ENCODE measurements around the gene PRKN. TPM values are rescaled to one million over a fixed set of nuclear protein-coding genes. Genes with fewer than 3 reads are reported as not detected.

PRKN gene
- polyA plus RNA-seq, 1 donor from 2014 or later, result 1.2 TPM

- H3F3A ChIP-seq (ENCODE audit: insufficient read depth, low read length, poor library complexity, severe bottlenecking), result no peaks in the 10 kb centered on the region
- H3K27ac ChIP-seq (ENCODE audit: low read length), result no peak overlapping the region
- no peaks in the 10 kb centered on the region for H3K36me3 ChIP-seq (ENCODE audit: insufficient read depth, low read length)
- H2AFZ ChIP-seq (ENCODE audit: low read depth, low read length), result no peak overlapping the region
- H4K20me1 ChIP-seq (ENCODE audit: insufficient read depth), result no peaks in the 10 kb centered on the region
- peaks cover 5% of the 10 kb centered on the region for H3K9me3 ChIP-seq (ENCODE audit: low read length)
- no peak for TF ChIP-seq POLR2AphosphoS5 (IDR thresholded peaks at IDR 0.05)
- no peaks in the 10 kb centered on the region for H3K9me2 ChIP-seq (ENCODE audit: insufficient read depth, low read length)
- H3K79me2 ChIP-seq (replicated peaks; ENCODE audit: insufficient read depth, low read length), result no peaks in the 10 kb centered on the region
- no peaks in the 10 kb centered on the region for H3K27me3 ChIP-seq (ENCODE audit: insufficient read depth, low read depth, low read length)
- no peak overlapping the region for H3K9ac ChIP-seq (ENCODE audit: low read length)
- H3K4me2 ChIP-seq (ENCODE audit: low read length), result no peak overlapping the region
- H3K4me3 ChIP-seq (ENCODE audit: low read length), result no peak overlapping the region
These were observed 1389.6 kb downstream of the PRKN start for GRCh38 chr6:161338015-161338414.

- Histone ChIP-seq H3K36me3 (ENCODE audit: insufficient read depth, low read length) (no peaks in the 10 kb centered on the region), H3K4me3 (ENCODE audit: low read length) (no peak overlapping the region), H3K79me2 (replicated peaks; ENCODE audit: insufficient read depth, low read length) (no peaks in the 10 kb centered on the region), H3K9me2 (ENCODE audit: insufficient read depth, low read length) (no peaks in the 10 kb centered on the region), H4K20me1 (ENCODE audit: insufficient read depth) (no peaks in the 10 kb centered on the region), H3K9ac (ENCODE audit: low read length) (no peak overlapping the region), H3K27me3 (ENCODE audit: insufficient read depth, low read depth, low read length) (no peaks in the 10 kb centered on the region), H3F3A (ENCODE audit: insufficient read depth, low read length, poor library complexity, severe bottlenecking) (no peaks in the 10 kb centered on the region), H2AFZ (ENCODE audit: low read depth, low read length) (no peak overlapping the region), H3K4me2 (ENCODE audit: low read length) (no peak overlapping the region), H3K9me3 (ENCODE audit: low read length) (peaks cover 5% of the 10 kb centered on the region), H3K27ac (ENCODE audit: low read length) (no peak overlapping the region)
- TF ChIP-seq EZH2 (IDR thresholded peaks at IDR 0.05; ENCODE audit: borderline replicate concordance, insufficient read depth, low read length, poor library complexity, severe bottlenecking) (no peak), CTCF (IDR thresholded peaks at IDR 0.05; ENCODE audit: poor library complexity, severe bottlenecking) (no peak), MXI1 (conservative IDR thresholded peaks at IDR 0.05; ENCODE audit: poor library complexity, severe bottlenecking) (no peak), RAD21 (conservative IDR thresholded peaks at IDR 0.05) (no peak), POLR2AphosphoS5 (IDR thresholded peaks at IDR 0.05) (no peak), REST (IDR thresholded peaks at IDR 0.05; ENCODE audit: borderline replicate concordance) (no peak), EP300 (conservative IDR thresholded peaks at IDR 0.05; ENCODE audit: poor library complexity, severe bottlenecking) (no peak), TAF1 (IDR thresholded peaks at IDR 0.05; ENCODE audit: low read depth) (no peak), SMC3 (conservative IDR thresholded peaks at IDR 0.05; ENCODE audit: poor library complexity) (no peak)
These were observed 1391.1 kb downstream of the PRKN start for GRCh38 chr6:161336479-161336878.

- Histone ChIP-seq H3K27ac (ENCODE audit: low read length) (no peak overlapping the region), H3K36me3 (ENCODE audit: insufficient read depth, low read length) (no peaks in the 10 kb centered on the region), H3K79me2 (replicated peaks; ENCODE audit: insufficient read depth, low read length) (no peaks in the 10 kb centered on the region), H3K9ac (ENCODE audit: low read length) (no peak overlapping the region), H3K9me2 (ENCODE audit: insufficient read depth, low read length) (no peaks in the 10 kb centered on the region), H3K4me3 (ENCODE audit: low read length) (no peak overlapping the region), H3K4me2 (ENCODE audit: low read length) (no peak overlapping the region), H4K20me1 (ENCODE audit: insufficient read depth) (no peaks in the 10 kb centered on the region), H3K27me3 (ENCODE audit: insufficient read depth, low read depth, low read length) (no peaks in the 10 kb centered on the region), H3F3A (ENCODE audit: insufficient read depth, low read length, poor library complexity, severe bottlenecking) (no peaks in the 10 kb centered on the region), H2AFZ (ENCODE audit: low read depth, low read length) (no peak overlapping the region), H3K9me3 (ENCODE audit: low read length) (peaks cover 5% of the 10 kb centered on the region)
- TF ChIP-seq REST (IDR thresholded peaks at IDR 0.05; ENCODE audit: borderline replicate concordance) (no peak), POLR2AphosphoS5 (IDR thresholded peaks at IDR 0.05) (no peak), SMC3 (conservative IDR thresholded peaks at IDR 0.05; ENCODE audit: poor library complexity) (no peak), RAD21 (conservative IDR thresholded peaks at IDR 0.05) (no peak), MXI1 (conservative IDR thresholded peaks at IDR 0.05; ENCODE audit: poor library complexity, severe bottlenecking) (no peak), TAF1 (IDR thresholded peaks at IDR 0.05; ENCODE audit: low read depth) (no peak), CTCF (IDR thresholded peaks at IDR 0.05; ENCODE audit: poor library complexity, severe bottlenecking) (no peak), EZH2 (IDR thresholded peaks at IDR 0.05; ENCODE audit: borderline replicate concordance, insufficient read depth, low read length, poor library complexity, severe bottlenecking) (no peak), EP300 (conservative IDR thresholded peaks at IDR 0.05; ENCODE audit: poor library complexity, severe bottlenecking) (no peak)
These were observed 1394.2 kb downstream of the PRKN start for GRCh38 chr6:161333410-161333809.

All from neural cell (in vitro differentiated cells).